AG04449 (cell line): ENCODE measurements around the gene ALB.

ENCODE experiments used
- CTCF ChIA-PET: fragments of 350-600 bp; formaldehyde crosslinking; extraction: SDS; loops from one replicate; lab custom pipeline; 2021; ENCODE audit warnings: antibody characterized with exemption; lab: Yijun Ruan, JAX
- POLR2A ChIA-PET: fragments of 400-600, 350-600 bp; formaldehyde crosslinking; extraction: SDS; loops from one replicate; lab custom pipeline; 2020; ENCODE audit warnings: antibody characterized with exemption, inconsistent platforms; lab: Yijun Ruan, JAX
- DNase-seq: peaks from one replicate; pipeline ENCODE4 v3.0.0-alpha.2; 2010; ENCODE audit warnings: low read depth, low spot score
- H3K4me3 ChIP-seq: 2 replicates; pipeline ENCODE4 v1.5.1; 2011; ENCODE audit warnings: low read depth, mild to moderate bottlenecking, control low read depth, low read length
- CTCF ChIP-seq: IDR thresholded peaks from one replicate; pipeline ENCODE4 v1.5.1; 2011; ENCODE audit warnings: mild to moderate bottlenecking, moderate library complexity, low read length, control low read depth, inconsistent platforms; ENCODE audit not compliant: insufficient read depth; ENCODE audit errors: missing control alignments

ALB gene

GRCh38 chr4:73460913-73461522, 56.9 kb downstream of the ALB start:
- no peak for TF ChIP-seq CTCF
- DNase-seq = no peak
- CTCF ChIA-PET = interaction anchor here (1.0 kb wide), 1 partner anchor 15 kb away, joined by 4 read pairs; no protein-coding TSS in a partner anchor
- H3K4me3 ChIP-seq = no peak overlapping the region
- POLR2A ChIA-PET = no interaction called here

- no peak for DNase-seq
- CTCF ChIA-PET = interaction anchor here (2.3 kb wide), 1 partner anchor 22 kb away, joined by 6 read pairs; no protein-coding TSS in a partner anchor
- H3K4me3 ChIP-seq = no peak overlapping the region
- no peak for TF ChIP-seq CTCF
- POLR2A ChIA-PET = no interaction called here
Observed at GRCh38 chr4:73468170-73468569, 64.1 kb downstream of the ALB start.

DNA sequence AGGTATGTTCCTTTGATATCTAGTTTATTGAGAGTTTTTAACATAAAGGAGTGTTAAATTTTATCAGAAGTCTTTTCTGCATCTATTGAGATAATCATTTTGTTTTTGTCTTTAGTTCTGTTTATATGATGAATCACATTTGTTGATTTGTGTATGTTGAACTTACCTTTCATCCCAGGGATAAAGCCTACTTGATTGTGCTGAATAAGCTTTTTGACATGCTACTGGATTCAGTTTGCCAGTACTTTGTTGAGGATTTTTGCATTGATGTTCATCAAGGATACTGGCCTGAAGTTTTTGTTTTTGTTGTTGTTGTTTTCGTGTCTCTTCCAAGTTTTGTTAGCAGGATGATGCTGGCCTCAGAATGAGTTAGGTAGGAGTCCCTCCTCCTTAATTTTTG, 66.6 kb downstream of the ALB start:
- ChIA-PET CTCF (interaction anchor here (0.7 kb wide), 1 partner anchor 25 kb away, joined by 3 read pairs; no protein-coding TSS in a partner anchor), POLR2A (no interaction called here)
- TF ChIP-seq CTCF = no peak
- no peak for DNase-seq
- no peak overlapping the region for H3K4me3 ChIP-seq
